Heart left ventricle (tissue), 13 donors: Measurements from ENCODE around the gene GTF2E1.

Source experiments
- CTCF ChIP-seq, 12 donors: fragments of 200-600 bp; sonication (generic) in 4 of 12; IDR thresholded peaks; one replicate each; pipeline versions ENCODE4 v1.5.0 to v1.8.0; 2018 to 2022; ENCODE audit warnings: antibody characterized with exemption in 12 of 12, mild to moderate bottlenecking in 5 of 12
- POLR2A ChIP-seq, 2 donors: fragments of 450-650 bp; IDR thresholded peaks; one replicate each; pipeline ENCODE4 v1.6.1; 2017; ENCODE audit warnings: antibody characterized with exemption in 2 of 2, mild to moderate bottlenecking in 2 of 2, moderate library complexity in 2 of 2
- donor health status: ischemic (EF 13 %, LVEDD 7.1; RV severe dilation, severe dysfunction).
- donor health status: DM: no; HTN: yes; CAD: no.
- donor health status: DM: no; HTN: no; CAD: no.
- donor health status: ischemic (EF 25% LVEDD 6.9; RV normal size, moderate dysfunction).
- donor health status: ischemic (EF 25% LVEDD 5.7; RV mildly dilated, moderate dysfunction).
- donor health status: ischemic (EF 35%, LVEDD 5.7; RV mildly dilated, moderate dysfunction).
- donor health status: nonischemic (EF 11% LVEDD 7.7; RV severe dilation, severe dysfunction).
- donor health status: DM: yes; HTN: yes; CAD: no.
- donor health status: PGD.
- donor health status: ischemic (EF 29% LVEDD 5.4; RV normal size, mild dysfunction).
- donor health status: nonischemic (EF 23%, LVEDD 6.1; RV moderate dilation, normal function).

- no peak for TF ChIP-seq CTCF (IDR thresholded peaks at IDR 0.05)
- TF ChIP-seq POLR2A (IDR thresholded peaks at IDR 0.05) = no peak
Measured at GRCh38 chr3:120756061-120756460, 13.5 kb downstream of the GTF2E1 start.
